Stimulated activated naive CD8-positive, alpha-beta T cell treated with anti-CD3 and anti-CD28 coated beads, Interleukin-15, Interleukin-2, amounts not matched to agents 100 ng/mL and 50 ng/mL, for 24 hours (primary cell): ENCODE measurements around the gene TMEM178B.
A peak's percentile ranks its signal among the peaks of the same experiment; 100 is the strongest.

ENCODE experiments used
- H3K27ac Mint-ChIP-seq: one replicate; pipeline ENCODE4 v1.8.0; 2021; ENCODE audit warnings: mild to moderate bottlenecking, mixed read lengths
- H3K27me3 Mint-ChIP-seq: one replicate; pipeline ENCODE4 v1.8.0; 2021; ENCODE audit warnings: mixed read lengths
- H3K36me3 Mint-ChIP-seq: one replicate; pipeline ENCODE4 v1.8.0; 2021; ENCODE audit warnings: low read depth, mixed read lengths
- H3K4me1 Mint-ChIP-seq: one replicate; pipeline ENCODE4 v1.8.0; 2021; ENCODE audit warnings: low read depth, mixed read lengths
- H3K4me3 Mint-ChIP-seq: one replicate; pipeline ENCODE4 v1.8.0; 2021; ENCODE audit warnings: mild to moderate bottlenecking, mixed read lengths
- H3K9me3 Mint-ChIP-seq: one replicate; pipeline ENCODE4 v1.8.0; 2021; ENCODE audit warnings: mixed read lengths

Gene TMEM178B

GRCh38 chr7:141452911-141453310 is 379.0 kb downstream of the TMEM178B start:
- Mint-ChIP-seq H3K27ac (peak overlapping the region; percentile 11), H3K9me3 (no peaks in the 10 kb centered on the region), H3K36me3 (no peaks in the 10 kb centered on the region), H3K4me3 (no peak overlapping the region), H3K4me1 (no peaks in the 10 kb centered on the region), H3K27me3 (peaks cover 4% of the 10 kb centered on the region)

GRCh38 chr7:141454338-141454737 is 380.5 kb downstream of the TMEM178B start:
- H3K4me1 Mint-ChIP-seq, result no peaks in the 10 kb centered on the region
- H3K27ac Mint-ChIP-seq, result no peak overlapping the region
- H3K27me3 Mint-ChIP-seq, result no peaks in the 10 kb centered on the region
- no peaks in the 10 kb centered on the region for H3K9me3 Mint-ChIP-seq
- H3K4me3 Mint-ChIP-seq, result no peak overlapping the region
- no peaks in the 10 kb centered on the region for H3K36me3 Mint-ChIP-seq

- Mint-ChIP-seq H3K27me3 (no peaks in the 10 kb centered on the region), H3K4me1 (no peaks in the 10 kb centered on the region), H3K9me3 (no peaks in the 10 kb centered on the region), H3K36me3 (no peaks in the 10 kb centered on the region), H3K4me3 (no peak overlapping the region), H3K27ac (no peak overlapping the region)
Observed at GRCh38 chr7:141455723-141456122, 381.9 kb downstream of the TMEM178B start.

- no peak overlapping the region for H3K4me3 Mint-ChIP-seq
- no peaks in the 10 kb centered on the region for H3K36me3 Mint-ChIP-seq
- H3K27me3 Mint-ChIP-seq, result no peaks in the 10 kb centered on the region
- H3K27ac Mint-ChIP-seq, result no peak overlapping the region
- no peaks in the 10 kb centered on the region for H3K9me3 Mint-ChIP-seq
- no peaks in the 10 kb centered on the region for H3K4me1 Mint-ChIP-seq
Observed at GRCh38 chr7:141456298-141456697, 382.4 kb downstream of the TMEM178B start.

GRCh38 chr7:141456711-141457110 is 382.8 kb downstream of the TMEM178B start:
- H3K27ac Mint-ChIP-seq, result no peak overlapping the region
- H3K4me3 Mint-ChIP-seq, result no peak overlapping the region
- no peaks in the 10 kb centered on the region for H3K9me3 Mint-ChIP-seq
- H3K27me3 Mint-ChIP-seq, result no peaks in the 10 kb centered on the region
- no peaks in the 10 kb centered on the region for H3K4me1 Mint-ChIP-seq
- no peaks in the 10 kb centered on the region for H3K36me3 Mint-ChIP-seq

- Mint-ChIP-seq H3K27me3 (no peaks in the 10 kb centered on the region), H3K27ac (no peak overlapping the region), H3K4me1 (no peaks in the 10 kb centered on the region), H3K36me3 (no peaks in the 10 kb centered on the region), H3K9me3 (no peaks in the 10 kb centered on the region), H3K4me3 (no peak overlapping the region)
Observed at GRCh38 chr7:141460781-141461715, 387.2 kb downstream of the TMEM178B start.

- H3K27me3 Mint-ChIP-seq, result no peaks in the 10 kb centered on the region
- H3K9me3 Mint-ChIP-seq, result no peaks in the 10 kb centered on the region
- no peaks in the 10 kb centered on the region for H3K4me1 Mint-ChIP-seq
- H3K27ac Mint-ChIP-seq, result no peak overlapping the region
- H3K4me3 Mint-ChIP-seq, result no peak overlapping the region
- no peaks in the 10 kb centered on the region for H3K36me3 Mint-ChIP-seq
Observed at GRCh38 chr7:141461924-141462323, 388.1 kb downstream of the TMEM178B start.

GRCh38 chr7:141462958-141463357 is 389.1 kb downstream of the TMEM178B start:
- Mint-ChIP-seq H3K4me1 (no peaks in the 10 kb centered on the region), H3K4me3 (no peak overlapping the region), H3K27me3 (no peaks in the 10 kb centered on the region), H3K36me3 (no peaks in the 10 kb centered on the region), H3K27ac (no peak overlapping the region), H3K9me3 (no peaks in the 10 kb centered on the region)

- no peaks in the 10 kb centered on the region for H3K9me3 Mint-ChIP-seq
- no peak overlapping the region for H3K27ac Mint-ChIP-seq
- no peak overlapping the region for H3K4me3 Mint-ChIP-seq
- H3K4me1 Mint-ChIP-seq, result no peaks in the 10 kb centered on the region
- H3K27me3 Mint-ChIP-seq, result no peaks in the 10 kb centered on the region
- no peaks in the 10 kb centered on the region for H3K36me3 Mint-ChIP-seq
Observed at GRCh38 chr7:141463986-141464385, 390.1 kb downstream of the TMEM178B start.

- Mint-ChIP-seq H3K4me1 (no peaks in the 10 kb centered on the region), H3K27me3 (no peaks in the 10 kb centered on the region), H3K4me3 (no peak overlapping the region), H3K9me3 (no peaks in the 10 kb centered on the region), H3K36me3 (no peaks in the 10 kb centered on the region), H3K27ac (no peak overlapping the region)
Observed at GRCh38 chr7:141464551-141464950, 390.7 kb downstream of the TMEM178B start.

- no peaks in the 10 kb centered on the region for H3K4me1 Mint-ChIP-seq
- H3K27me3 Mint-ChIP-seq, result no peaks in the 10 kb centered on the region
- H3K27ac Mint-ChIP-seq, result no peak overlapping the region
- no peaks in the 10 kb centered on the region for H3K9me3 Mint-ChIP-seq
- H3K4me3 Mint-ChIP-seq, result no peak overlapping the region
- H3K36me3 Mint-ChIP-seq, result no peaks in the 10 kb centered on the region
Observed at GRCh38 chr7:141466151-141466904, 392.5 kb downstream of the TMEM178B start.

- H3K4me3 Mint-ChIP-seq, result no peak overlapping the region
- H3K27me3 Mint-ChIP-seq, result no peaks in the 10 kb centered on the region
- H3K9me3 Mint-ChIP-seq, result no peaks in the 10 kb centered on the region
- no peaks in the 10 kb centered on the region for H3K36me3 Mint-ChIP-seq
- H3K4me1 Mint-ChIP-seq, result no peaks in the 10 kb centered on the region
- no peak overlapping the region for H3K27ac Mint-ChIP-seq
Observed at GRCh38 chr7:141468341-141468740, 394.5 kb downstream of the TMEM178B start.

GRCh38 chr7:141475679-141476078 is 401.8 kb downstream of the TMEM178B start:
- Mint-ChIP-seq H3K36me3 (no peaks in the 10 kb centered on the region), H3K9me3 (no peaks in the 10 kb centered on the region), H3K27ac (no peak overlapping the region), H3K4me3 (no peak overlapping the region), H3K4me1 (no peaks in the 10 kb centered on the region), H3K27me3 (peaks cover 14% of the 10 kb centered on the region)

- H3K36me3 Mint-ChIP-seq, result no peaks in the 10 kb centered on the region
- no peaks in the 10 kb centered on the region for H3K9me3 Mint-ChIP-seq
Observed at GRCh38 chr7:141477865-141478264, 404.0 kb downstream of the TMEM178B start.

GRCh38 chr7:141478845-141479244 is 405.0 kb downstream of the TMEM178B start:
- H3K9me3 Mint-ChIP-seq, result no peaks in the 10 kb centered on the region
- H3K36me3 Mint-ChIP-seq, result no peaks in the 10 kb centered on the region
- no peak overlapping the region for H3K27ac Mint-ChIP-seq
- H3K4me3 Mint-ChIP-seq, result no peak overlapping the region
- H3K27me3 Mint-ChIP-seq, result peaks cover 31% of the 10 kb centered on the region
- no peaks in the 10 kb centered on the region for H3K4me1 Mint-ChIP-seq

More at GRCh38 chr7:141477865-141478264, 404.0 kb downstream of the TMEM178B start:
- H3K4me1 Mint-ChIP-seq, result no peaks in the 10 kb centered on the region
- peaks cover 26% of the 10 kb centered on the region for H3K27me3 Mint-ChIP-seq
- no peak overlapping the region for H3K27ac Mint-ChIP-seq
- H3K4me3 Mint-ChIP-seq, result no peak overlapping the region
